NCI-H128 (cell line): ENCODE measurements around the gene CYREN.
"Not testable (repeated sequence)": the region's sequence is repeated elsewhere in the genome, so short reads cannot be mapped to it uniquely, and the experiment has no call there.

ENCODE experiments used
- DNase-seq: peaks from one replicate; lab custom pipeline; 2025; ENCODE audit not compliant: unreplicated experiment; lab: John Stamatoyannopoulos, UW

The CYREN gene

GRCh38 chr7:135160858-135161653, 9.5 kb downstream of the CYREN start:
- DNase-seq, result no peak

DNA sequence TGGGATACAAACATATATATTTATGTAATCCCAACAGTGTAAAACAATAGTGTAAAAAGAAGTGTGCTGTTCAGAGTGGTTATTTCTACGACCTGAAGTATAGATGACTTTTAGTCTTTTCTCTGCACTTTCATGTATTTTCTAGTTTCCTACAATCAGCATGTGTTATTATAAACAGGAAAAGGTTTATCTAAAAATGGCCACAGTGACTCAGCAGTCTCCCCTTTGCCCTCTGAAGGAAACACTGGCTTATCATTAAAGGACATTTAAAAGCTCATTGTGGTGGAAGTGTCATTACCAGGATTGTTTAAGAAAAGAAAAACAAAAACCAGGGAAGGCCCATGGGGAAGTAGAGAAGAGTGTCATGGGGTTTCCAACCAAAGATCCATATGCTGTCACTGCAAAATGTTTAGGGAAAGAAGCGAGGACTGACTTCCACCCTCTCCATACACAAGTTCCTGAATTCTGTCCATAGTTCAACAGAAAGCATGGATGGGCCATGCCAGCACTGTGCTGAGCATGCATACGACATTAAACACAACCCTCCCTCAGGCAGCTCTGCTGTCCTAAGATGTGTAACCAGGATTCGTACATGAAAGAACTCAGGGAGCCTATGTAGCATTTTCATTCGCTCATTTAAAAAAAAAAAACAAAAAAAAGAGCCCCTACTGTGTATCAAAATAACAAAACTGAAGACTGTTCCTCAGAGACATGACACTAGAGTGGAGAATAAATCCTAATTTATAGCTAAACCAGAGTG, 10.2 kb downstream of the CYREN start:
- no peak for DNase-seq

GRCh38 chr7:135159359-135160085, 11.0 kb downstream of the CYREN start:
- DNase-seq, result no peak

DNA sequence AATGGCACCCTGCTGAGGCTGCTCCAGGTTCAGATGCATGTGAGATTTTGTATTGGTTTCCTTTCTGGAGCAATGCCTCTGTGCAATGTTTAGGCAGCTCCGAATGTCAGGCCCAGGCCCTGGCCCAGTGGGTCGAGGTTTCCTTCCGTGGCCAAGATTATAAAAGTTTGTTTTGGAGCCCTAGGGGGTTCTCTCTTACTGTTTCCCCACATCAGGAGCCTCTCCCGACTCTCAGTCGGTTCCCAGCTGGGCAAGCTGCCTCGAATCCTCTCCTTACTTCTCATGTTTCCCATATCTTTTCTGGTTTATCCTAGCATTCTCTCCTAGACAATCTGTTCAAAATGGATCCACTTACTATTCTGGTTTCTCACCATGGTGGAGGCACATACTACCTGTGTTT, 11.6 kb downstream of the CYREN start:
- no peak for DNase-seq

GRCh38 chr7:135158141-135158655, 12.3 kb downstream of the CYREN start:
- DNase-seq, result no peak

DNA sequence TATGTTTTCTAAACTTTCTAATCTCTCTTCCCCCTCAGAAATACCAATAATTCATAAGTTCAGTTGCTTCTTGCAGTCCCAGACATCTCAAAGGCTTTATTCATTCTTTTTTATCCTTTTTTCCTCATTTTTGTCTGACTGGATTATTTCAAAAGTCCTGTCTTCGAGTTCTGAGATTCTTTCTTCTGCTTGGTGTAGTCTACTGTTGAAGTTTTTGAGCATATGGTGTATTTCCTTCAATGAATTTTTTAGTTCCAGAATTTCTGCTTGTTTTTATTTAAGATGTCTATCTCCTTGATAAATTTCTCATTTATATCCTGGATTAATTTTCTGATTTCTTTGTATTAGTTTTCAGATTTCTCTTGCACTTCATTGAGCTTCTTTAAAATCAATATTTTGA, 14.2 kb downstream of the CYREN start:
- no peak for DNase-seq

GRCh38 chr7:135154734-135155133, 15.8 kb downstream of the CYREN start:
- no peak for DNase-seq

DNA sequence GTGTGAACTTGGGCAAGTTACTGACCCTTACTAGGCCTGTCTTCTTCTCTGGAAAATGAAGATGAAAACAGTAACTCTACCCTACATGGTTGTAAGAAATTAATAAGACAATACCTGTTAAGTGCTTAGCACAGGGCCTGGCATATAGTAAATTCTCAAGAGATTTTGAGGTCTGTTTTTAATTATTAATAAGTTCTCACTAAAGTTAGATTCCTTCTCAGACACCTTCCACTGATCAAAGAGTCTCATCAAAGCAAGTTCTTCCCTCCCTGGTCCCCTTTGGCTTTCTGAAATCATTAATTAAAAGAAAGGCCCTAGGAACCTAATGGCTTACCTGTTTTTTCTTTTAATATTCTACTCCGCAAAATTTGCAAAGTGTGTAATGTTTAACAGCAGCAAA, 18.1 kb downstream of the CYREN start:
- DNase-seq, result no peak

- DNase-seq, result no peak
These were observed 19.0 kb downstream of the CYREN start for GRCh38 chr7:135151533-135151932.

GRCh38 chr7:135151132-135151531, 19.4 kb downstream of the CYREN start:
- DNase-seq, result no peak

GRCh38 chr7:135150072-135150782, 20.3 kb downstream of the CYREN start:
- no peak for DNase-seq

GRCh38 chr7:135147899-135148721, 22.4 kb downstream of the CYREN start, which contains the start of gene TMEM140:
Gene TMEM140, plus strand, starts transcription at chr7:135148072. Its CDS starts 16,370 bp downstream, at chr7:135164442.
- no peak for DNase-seq

DNA sequence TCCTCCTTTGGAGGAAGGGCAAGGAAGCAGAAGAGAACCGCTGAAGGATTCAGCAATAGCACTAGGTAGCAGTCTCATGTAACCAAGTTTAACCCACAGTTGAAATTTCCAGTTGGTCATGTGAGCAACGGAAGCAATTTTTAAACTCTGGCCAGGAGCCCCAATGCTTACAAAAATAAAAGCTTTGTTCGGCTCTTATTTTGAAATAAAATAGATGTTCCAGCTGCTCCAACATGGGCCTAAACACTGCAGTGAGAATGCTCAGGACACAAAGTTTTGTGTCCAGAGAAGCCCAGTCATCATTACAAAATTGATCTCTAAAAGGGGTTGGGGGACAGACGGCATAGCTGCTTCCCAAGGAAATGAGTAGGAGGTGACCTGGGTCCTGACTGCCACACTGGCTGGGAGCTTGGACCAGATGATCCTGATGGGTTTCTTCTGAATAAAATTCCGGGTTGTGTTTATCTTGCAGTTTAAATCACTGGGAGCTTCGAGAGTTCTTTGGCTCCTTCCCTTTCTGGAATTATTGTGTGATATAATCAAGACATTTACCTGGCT, 23.1 kb downstream of the CYREN start:
- no peak for DNase-seq

DNA sequence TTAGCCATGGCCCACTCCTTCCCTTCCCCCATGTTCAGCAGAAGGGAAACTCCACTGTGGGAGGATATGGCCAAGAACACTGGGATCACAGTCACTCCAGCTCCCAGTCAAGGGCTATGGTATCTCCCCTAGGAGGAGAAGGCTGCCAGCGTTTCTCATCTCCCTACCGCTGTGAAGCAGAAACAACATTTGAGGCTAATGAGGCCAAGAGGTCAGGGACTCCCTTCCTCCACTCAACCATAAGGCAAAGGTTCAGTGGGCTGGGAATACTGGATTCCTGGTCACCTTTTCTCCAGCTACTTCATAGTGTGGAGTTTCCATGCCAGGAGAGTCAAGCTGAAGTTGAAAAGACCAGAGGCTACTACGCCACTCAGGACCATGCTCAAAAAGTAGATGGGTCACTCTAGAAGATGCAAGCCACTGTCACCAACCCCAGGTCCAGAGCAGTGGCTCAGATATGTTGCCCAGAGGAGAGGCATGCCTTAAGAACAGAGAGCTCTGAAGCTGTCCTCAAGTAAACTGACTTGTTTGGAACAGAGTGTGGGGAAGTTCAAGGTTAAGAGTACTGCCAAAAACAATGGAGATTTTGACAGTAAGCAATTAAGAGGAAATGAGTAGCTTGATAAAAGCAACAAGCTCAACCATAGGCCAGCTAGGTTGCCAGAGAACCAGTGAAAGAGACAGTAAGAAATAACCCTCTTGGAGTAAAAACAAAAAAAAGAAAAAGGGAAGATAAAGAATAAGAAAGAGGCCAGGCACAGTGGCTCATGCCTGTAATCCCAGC, 26.4 kb downstream of the CYREN start:
- DNase-seq, result no peak

- DNase-seq, result no peak
These were observed 40.9 kb downstream of the CYREN start for GRCh38 chr7:135129579-135129978.

GRCh38 chr7:135128931-135129330, 41.6 kb downstream of the CYREN start:
- no peak for DNase-seq

DNA sequence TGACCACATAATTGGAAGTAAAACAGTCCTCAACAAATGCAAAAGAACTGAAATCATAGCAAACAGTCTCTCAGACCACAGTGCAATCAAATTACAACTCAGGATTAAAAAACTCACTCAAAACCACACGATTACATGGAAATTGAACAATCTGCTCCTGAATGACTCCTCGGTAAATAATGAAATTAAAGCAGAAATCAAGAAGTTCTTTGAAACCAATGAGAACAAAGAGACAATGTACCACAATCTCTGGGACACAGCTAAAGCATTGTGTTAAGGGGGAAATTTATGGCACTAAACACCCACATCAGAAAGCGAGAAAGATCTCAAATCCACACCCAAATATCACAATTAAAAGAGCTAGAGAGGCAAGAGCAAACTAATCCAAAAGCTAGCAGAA, 45.9 kb downstream of the CYREN start:
- DNase-seq, result not testable (repeated sequence)

DNA sequence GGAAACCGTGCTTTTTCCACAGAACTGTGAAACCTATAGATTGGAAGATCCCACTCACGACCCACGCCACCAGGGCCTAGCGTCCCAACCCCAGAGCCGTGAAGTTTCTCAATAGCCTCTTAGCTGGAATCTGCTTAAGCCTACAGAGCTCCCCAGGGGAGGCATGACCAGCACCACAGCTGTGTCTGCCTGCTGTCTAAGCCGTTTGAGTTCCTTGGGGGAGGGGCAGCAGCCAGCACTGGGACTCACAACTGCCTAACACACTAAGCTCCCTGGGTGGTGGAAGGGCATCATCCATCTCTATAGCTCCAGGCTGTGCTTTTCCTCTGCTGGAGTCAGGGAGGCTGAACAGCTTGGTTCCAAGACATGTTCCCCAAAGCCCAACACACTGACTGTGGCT, 48.6 kb downstream of the CYREN start:
- DNase-seq, result no peak

DNA sequence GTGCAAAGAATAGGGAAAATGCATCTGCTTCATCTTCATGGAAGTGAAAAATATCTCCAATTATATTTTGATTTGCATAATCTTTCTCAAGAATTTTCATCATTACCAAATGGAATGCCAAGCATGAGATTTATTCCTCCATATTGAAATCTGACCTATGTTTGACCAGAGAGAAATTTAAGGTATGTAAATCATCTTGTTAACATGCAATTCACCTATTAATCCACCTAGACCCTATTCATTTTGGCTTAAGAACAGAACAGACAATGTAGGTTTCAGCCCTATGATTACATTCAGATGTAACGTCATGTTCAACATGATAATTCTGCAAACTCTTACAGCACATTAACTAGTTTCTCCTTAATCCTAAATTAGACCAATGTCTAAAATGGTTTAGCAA, 53.4 kb downstream of the CYREN start:
- no peak for DNase-seq
